Lower leg skin (tissue), 3 donors: Measurements from ENCODE around the gene GRK3.

ENCODE experiments used
- CTCF ChIP-seq, 3 donors: fragments of 450-650 bp; IDR thresholded peaks; one replicate each; pipeline ENCODE4 v1.5.1; 2016; ENCODE audit warnings: antibody characterized with exemption in 3 of 3, mild to moderate bottlenecking in 3 of 3, moderate library complexity in 2 of 3
- POLR2A ChIP-seq, 2 donors: fragments of 450-650 bp; IDR thresholded peaks; one replicate each; pipeline ENCODE4 v1.6.1; 2016 to 2017; ENCODE audit warnings: antibody characterized with exemption in 2 of 2, mild to moderate bottlenecking in 1 of 2, moderate library complexity in 1 of 2

DNA sequence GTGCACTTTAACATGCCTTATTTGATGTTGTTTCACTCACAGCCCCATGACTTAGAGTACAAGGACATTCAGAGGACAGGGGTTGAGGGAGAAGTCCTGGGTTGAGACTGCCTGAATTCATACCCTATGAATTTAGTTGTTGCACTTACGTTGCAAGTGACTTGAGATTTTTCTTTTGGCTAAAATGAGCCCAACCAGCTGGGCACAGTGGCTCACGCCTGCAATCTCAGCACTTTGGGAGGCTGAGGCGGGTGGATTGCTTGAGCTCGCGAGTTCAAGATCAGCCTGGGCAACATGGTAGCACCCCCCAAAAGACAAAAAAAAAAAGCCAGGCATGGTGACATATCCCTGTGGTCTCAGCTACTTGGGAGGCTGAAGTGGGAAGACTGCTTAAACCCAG lies 7.3 kb upstream of the GRK3 start:
- TF ChIP-seq CTCF (IDR thresholded peaks at IDR 0.05) (no peak), POLR2A (IDR thresholded peaks at IDR 0.05) (no peak)
